Activated T-helper 1 cell treated with anti-CD3 and anti-CD28 coated beads, Interleukin-12 subunit alpha, Interleukin-12 subunit beta, Interleukin-2, Interleukin-4 antibody, amounts not matched to agents 30 ng/mL and 10 ng/mL and 1 ng/mL, durations not matched to agents 14 hours and 24 hours and 36 hours (primary cell): Measurements from ENCODE around the gene GTF2H2C. TPM values are rescaled to one million over a fixed set of nuclear protein-coding genes. Genes with fewer than 3 reads are reported as not detected.
"Not testable (repeated sequence)": the region's sequence is repeated elsewhere in the genome, so short reads cannot be mapped to it uniquely, and the experiment has no call there.

Source experiments
- DNase-seq: peaks from one replicate; pipeline ENCODE4 v3.0.0; 2021; ENCODE audit warnings: low spot score
- H3K27ac Mint-ChIP-seq: one replicate; pipeline ENCODE4 v1.8.0; 2021; ENCODE audit warnings: mild to moderate bottlenecking, mixed read lengths
- H3K27me3 Mint-ChIP-seq: one replicate; pipeline ENCODE4 v1.8.0; 2022; ENCODE audit warnings: mild to moderate bottlenecking, moderate library complexity, mixed read lengths; ENCODE audit not compliant: insufficient read depth
- H3K36me3 Mint-ChIP-seq: one replicate; pipeline ENCODE4 v1.8.0; 2021; ENCODE audit warnings: low read depth, mixed read lengths
- H3K4me1 Mint-ChIP-seq: one replicate; pipeline ENCODE4 v1.8.0; 2021; ENCODE audit warnings: low read depth, mixed read lengths
- H3K4me3 Mint-ChIP-seq: one replicate; pipeline ENCODE4 v1.8.0; 2021; ENCODE audit warnings: mild to moderate bottlenecking, moderate library complexity, mixed read lengths
- H3K9me3 Mint-ChIP-seq: one replicate; pipeline ENCODE4 v1.8.0; 2021; ENCODE audit warnings: mixed read lengths
- intact Hi-C: fragments of 100-400 bp; cut with micrococcal nuclease; formaldehyde crosslinking; loops from one replicate; pipeline ENCODE4 v1.15.1; 2024
- total RNA-seq: library from RNA; stranded (reverse); gene quantifications from 2 replicates; pipeline ENCODE4 v1.2.3, GENCODE V29; 2022

Gene GTF2H2C
- total RNA-seq, 1 donor from 2014 or later, result 56.9 TPM

DNA sequence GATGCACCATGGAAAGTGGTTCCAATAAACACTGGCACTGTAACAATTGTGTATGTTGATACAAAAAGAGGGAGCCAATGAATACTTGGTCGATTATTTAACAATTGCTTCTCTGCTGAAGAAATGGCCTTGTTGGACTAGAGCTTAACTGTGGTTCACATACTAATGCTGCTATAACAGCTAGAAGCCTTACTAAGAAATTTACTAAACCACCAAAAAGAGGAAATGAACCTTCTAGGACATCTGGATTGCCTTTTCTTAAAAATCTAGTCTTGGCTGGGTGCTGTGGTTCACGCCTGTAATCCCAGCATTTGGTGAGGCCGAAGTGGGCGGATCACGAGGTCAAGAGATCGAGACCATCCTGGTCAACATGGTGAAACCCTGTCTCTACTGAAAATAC, 42.0 kb downstream of the GTF2H2C start:
- H3K4me3 Mint-ChIP-seq, DNase-seq, H3K9me3 Mint-ChIP-seq, intact Hi-C loops, H3K27ac Mint-ChIP-seq, H3K36me3 Mint-ChIP-seq, H3K4me1 Mint-ChIP-seq, H3K27me3 Mint-ChIP-seq: not testable (repeated sequence)

DNA sequence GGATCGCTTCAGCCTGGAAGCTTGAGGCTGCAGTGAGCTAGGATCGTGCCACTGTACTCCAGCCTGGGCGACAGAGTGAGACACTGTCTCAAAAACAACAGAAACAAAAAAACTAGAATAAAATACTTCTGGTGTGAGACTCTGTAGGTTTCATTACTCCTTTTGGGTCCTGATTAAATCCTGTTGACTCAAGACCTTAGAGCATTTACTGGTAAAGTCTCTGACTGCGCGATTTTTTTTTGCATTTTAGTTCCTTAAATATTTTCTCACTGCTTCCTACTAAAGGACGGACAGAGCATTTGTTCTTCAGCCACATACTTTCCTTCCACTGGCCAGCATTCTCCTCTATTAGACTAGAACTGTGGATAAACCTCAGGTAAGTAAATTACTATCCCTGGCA, 46.8 kb downstream of the GTF2H2C start:
- H3K36me3 Mint-ChIP-seq, H3K27me3 Mint-ChIP-seq, DNase-seq, H3K9me3 Mint-ChIP-seq, intact Hi-C loops, H3K27ac Mint-ChIP-seq, H3K4me1 Mint-ChIP-seq, H3K4me3 Mint-ChIP-seq: not testable (repeated sequence)

DNA sequence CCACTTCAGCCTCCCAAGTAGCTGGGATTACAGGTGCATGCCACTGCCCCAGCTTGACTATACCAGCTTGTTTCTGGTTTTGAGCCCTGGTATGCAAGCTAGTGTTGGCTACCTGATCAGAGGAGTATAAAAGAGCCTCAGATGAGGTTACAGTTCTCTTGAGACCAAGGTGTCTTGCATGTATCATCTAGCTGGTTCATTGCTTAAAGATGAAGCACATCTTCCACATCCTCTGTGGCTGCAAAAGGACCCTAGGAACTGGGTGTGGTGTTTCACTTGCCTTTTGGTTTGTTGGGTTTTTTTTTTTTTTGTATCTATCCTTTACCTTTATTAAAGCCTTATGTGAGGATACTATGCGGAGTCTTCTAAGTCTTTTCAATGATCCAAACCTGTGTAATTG, 47.8 kb downstream of the GTF2H2C start:
- H3K27ac Mint-ChIP-seq, H3K4me1 Mint-ChIP-seq, H3K9me3 Mint-ChIP-seq, DNase-seq, H3K36me3 Mint-ChIP-seq, H3K4me3 Mint-ChIP-seq, intact Hi-C loops, H3K27me3 Mint-ChIP-seq: not testable (repeated sequence)

DNA sequence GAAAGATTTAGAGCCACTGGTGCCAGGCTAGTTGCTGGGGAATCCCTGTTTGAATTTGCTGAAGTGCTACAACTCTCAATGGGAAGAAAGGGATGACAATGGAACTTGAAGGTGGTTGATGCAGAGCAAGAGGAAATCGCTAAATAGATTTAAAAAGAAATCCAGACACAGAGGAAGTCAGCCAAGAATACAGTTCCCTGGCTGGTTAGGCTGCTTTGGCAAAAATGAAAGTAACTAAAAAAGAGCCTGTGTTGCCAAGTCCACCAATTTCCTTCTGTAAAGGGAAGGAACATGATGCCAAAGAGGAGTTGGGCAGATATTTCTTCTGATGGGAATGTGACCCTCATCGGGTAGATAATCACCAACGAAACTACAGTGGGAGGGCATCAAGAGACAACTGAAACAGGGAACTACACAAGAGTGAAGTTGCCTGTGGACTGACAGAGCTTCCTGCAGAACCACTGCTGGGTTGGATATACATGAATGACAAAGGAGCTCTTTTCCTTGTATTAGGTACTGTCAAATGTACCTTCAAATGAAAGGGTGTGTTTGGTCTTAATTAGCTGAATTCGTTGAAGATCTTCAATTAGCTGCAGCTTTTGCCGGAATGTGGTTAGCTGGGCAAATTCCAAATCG, 49.0 kb downstream of the GTF2H2C start:
- H3K36me3 Mint-ChIP-seq, intact Hi-C loops, H3K9me3 Mint-ChIP-seq, H3K4me3 Mint-ChIP-seq, H3K27ac Mint-ChIP-seq, H3K4me1 Mint-ChIP-seq, DNase-seq, H3K27me3 Mint-ChIP-seq: not testable (repeated sequence)

DNA sequence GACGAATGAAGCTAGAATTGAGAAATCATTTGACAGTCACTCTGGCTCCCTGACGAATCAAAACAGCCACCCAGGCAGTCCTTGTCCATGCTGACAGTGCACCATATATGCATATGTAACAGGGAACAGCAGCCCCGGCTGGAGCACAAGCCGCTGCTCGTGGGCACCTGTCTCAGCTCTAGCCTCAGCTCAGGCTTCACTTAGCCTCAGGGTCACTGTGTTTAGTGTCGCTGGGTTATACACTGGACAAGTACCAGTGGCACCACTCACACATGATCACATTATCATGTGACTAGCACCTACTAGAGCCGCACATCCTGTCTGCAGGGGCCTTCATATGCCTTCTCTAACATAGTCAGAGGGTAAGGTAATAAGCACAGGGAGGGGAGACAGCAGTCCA, 54.9 kb downstream of the GTF2H2C start:
- intact Hi-C loops, H3K27me3 Mint-ChIP-seq, H3K4me1 Mint-ChIP-seq, DNase-seq, H3K4me3 Mint-ChIP-seq, H3K9me3 Mint-ChIP-seq, H3K36me3 Mint-ChIP-seq, H3K27ac Mint-ChIP-seq: not testable (repeated sequence)

DNA sequence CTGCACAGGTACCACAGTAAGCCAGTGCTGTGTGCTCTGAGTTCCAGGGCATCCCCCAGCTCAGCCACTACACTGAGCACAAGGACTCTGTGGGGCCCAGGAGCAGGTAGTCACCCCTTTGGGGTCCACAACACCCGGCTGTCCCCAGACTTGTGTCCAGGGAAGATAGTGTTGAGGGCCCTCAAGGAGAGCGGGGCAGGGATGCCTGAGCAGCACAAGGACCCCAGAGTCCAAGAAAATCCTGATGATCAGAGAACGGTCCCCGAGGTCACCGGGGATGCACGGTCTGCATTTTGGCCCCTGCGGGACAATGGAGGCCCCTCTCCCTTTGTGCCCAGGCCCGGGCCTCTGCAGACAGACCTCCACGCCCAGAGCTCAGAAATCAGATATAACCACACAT, 71.9 kb downstream of the GTF2H2C start:
- H3K36me3 Mint-ChIP-seq, H3K4me3 Mint-ChIP-seq, H3K27ac Mint-ChIP-seq, intact Hi-C loops, H3K4me1 Mint-ChIP-seq, H3K9me3 Mint-ChIP-seq, DNase-seq, H3K27me3 Mint-ChIP-seq: not testable (repeated sequence)

Other genes with a start within 250 kb of the GTF2H2C start
- 8.9 and 10.9 TPM in 2 replicates for gene CCDC125, start 227.4 kb upstream of the GTF2H2C start, total RNA-seq
- gene AK6, start 190.7 kb upstream of the GTF2H2C start, total RNA-seq, result 59.0 and 62.3 TPM in 2 replicates
- gene TAF9, start 190.7 kb upstream of the GTF2H2C start, total RNA-seq, result 60.0 and 65.0 TPM in 2 replicates
- gene RAD17, start 190.4 kb upstream of the GTF2H2C start, total RNA-seq, result 22.0 and 26.9 TPM in 2 replicates
- 0.23 and 0.32 TPM in 2 replicates for gene MARVELD2, start 145.1 kb upstream of the GTF2H2C start, total RNA-seq
- gene OCLN, start 67.4 kb upstream of the GTF2H2C start, total RNA-seq, result 0.10 and 0.12 TPM in 2 replicates